GM12801 (cell line): ENCODE measurements around the gene GABBR1.

Source experiments
- CTCF ChIP-seq: IDR thresholded peaks from one replicate; pipeline ENCODE4 v1.5.1; 2011; ENCODE audit warnings: control low read depth; ENCODE audit not compliant: insufficient read length; ENCODE audit errors: extremely low read depth

Gene GABBR1

GRCh38 chr6:29632789-29633533, at the start of gene GABBR1:
Gene GABBR1 (minus strand): TSS chr6:29633183. CDS start chr6:29632385, 798 bp downstream.
- TF ChIP-seq CTCF: no peak

- no peak for TF ChIP-seq CTCF
Measured at GRCh38 chr6:29681811-29682210, 48.8 kb upstream of the GABBR1 start.

- TF ChIP-seq CTCF: no peak
Measured at GRCh38 chr6:29680904-29681303, 47.9 kb upstream of the GABBR1 start, which contains the start of gene ZFP57. Gene ZFP57 (minus strand): TSS chr6:29681152. CDS start chr6:29677003, 4,149 bp downstream.

GRCh38 chr6:29680416-29680815, 47.4 kb upstream of the GABBR1 start:
- no peak for TF ChIP-seq CTCF

- TF ChIP-seq CTCF: no peak
Measured at GRCh38 chr6:29679962-29680361, 47.0 kb upstream of the GABBR1 start.

- no peak for TF ChIP-seq CTCF
Measured at GRCh38 chr6:29678114-29678513, 45.1 kb upstream of the GABBR1 start.

GRCh38 chr6:29676981-29677601, 44.1 kb upstream of the GABBR1 start:
- TF ChIP-seq CTCF: no peak
